HUES6 (cell line): Measurements from ENCODE around the gene HS1BP3.

Experiments used
- H3K27ac ChIP-seq: 2 replicates; pipeline ENCODE4 v1.7.0; 2013; ENCODE audit warnings: low read depth, mild to moderate bottlenecking, low read length, inconsistent platforms
- H3K27me3 ChIP-seq: 2 replicates; pipeline ENCODE4 v1.6.1; 2013; ENCODE audit warnings: low read length; ENCODE audit not compliant: control insufficient read depth, insufficient read depth
- H3K36me3 ChIP-seq: 2 replicates; pipeline ENCODE4 v1.6.1; 2013; ENCODE audit warnings: low read length; ENCODE audit not compliant: control insufficient read depth, insufficient read depth
- H3K4me1 ChIP-seq: 2 replicates; pipeline ENCODE4 v1.6.1; 2013; ENCODE audit warnings: low read length; ENCODE audit not compliant: control insufficient read depth, insufficient read depth
- H3K4me3 ChIP-seq: 2 replicates; pipeline ENCODE4 v1.5.1; 2013; ENCODE audit warnings: low read depth, low read length
- H3K9ac ChIP-seq: one replicate; pipeline ENCODE4 v1.6.1; 2013; ENCODE audit warnings: mild to moderate bottlenecking, low read length
- H3K9me3 ChIP-seq: 2 replicates; pipeline ENCODE4 v1.6.1; 2013; ENCODE audit warnings: low read depth, low read length; ENCODE audit not compliant: control insufficient read depth, insufficient read depth

HS1BP3 gene, protein sequence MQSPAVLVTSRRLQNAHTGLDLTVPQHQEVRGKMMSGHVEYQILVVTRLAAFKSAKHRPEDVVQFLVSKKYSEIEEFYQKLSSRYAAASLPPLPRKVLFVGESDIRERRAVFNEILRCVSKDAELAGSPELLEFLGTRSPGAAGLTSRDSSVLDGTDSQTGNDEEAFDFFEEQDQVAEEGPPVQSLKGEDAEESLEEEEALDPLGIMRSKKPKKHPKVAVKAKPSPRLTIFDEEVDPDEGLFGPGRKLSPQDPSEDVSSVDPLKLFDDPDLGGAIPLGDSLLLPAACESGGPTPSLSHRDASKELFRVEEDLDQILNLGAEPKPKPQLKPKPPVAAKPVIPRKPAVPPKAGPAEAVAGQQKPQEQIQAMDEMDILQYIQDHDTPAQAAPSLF

DNA sequence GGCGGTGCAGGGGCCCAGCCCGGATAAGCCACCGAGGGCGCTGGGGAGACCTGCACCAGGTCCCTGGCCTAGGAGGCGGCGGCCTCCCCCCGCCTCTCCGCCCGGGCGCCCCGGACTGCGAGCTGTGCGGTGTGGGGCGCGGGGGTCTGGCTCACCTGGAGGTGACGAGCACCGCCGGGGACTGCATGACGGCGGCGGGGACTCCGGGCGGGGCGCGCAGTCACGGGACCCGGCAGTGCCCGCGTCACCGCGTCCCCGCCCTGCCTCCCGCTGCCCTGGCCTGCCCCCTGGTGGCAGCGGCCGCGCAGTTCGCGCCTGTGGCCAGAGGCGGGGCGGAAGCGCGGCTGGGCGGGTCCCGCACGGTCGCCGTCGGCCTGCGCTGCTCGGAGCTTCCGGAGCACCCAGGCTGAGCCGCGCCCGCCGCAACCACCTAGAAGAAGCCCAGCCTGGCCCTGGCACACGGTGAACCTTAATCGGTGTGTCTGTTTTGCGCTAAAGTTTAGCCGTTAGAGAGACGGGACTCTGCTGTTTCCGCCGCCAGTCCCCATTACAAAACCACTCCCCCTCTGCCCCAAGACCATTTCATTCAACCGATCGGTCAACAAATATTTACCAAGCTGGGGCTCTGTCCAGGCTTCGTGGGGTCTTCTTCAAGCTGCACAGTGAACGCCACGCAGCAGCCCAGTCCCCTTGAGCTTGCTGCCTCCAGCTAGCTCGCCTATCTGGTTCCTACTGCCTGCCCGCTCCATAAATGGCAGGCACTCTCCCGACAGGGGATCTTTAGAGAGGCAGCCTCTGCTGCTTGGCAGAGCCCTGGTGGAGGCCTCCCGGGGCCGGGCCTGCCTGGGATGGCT is at the start of gene HS1BP3:
TSS of gene HS1BP3 (minus strand) at position 222 of the 854 bp plus-strand sequence. CDS start at position 187, 35 bp downstream.
- Histone ChIP-seq H3K27ac (peak within 1 kb of the TSS; percentile 71; the same call in 1 of the 2 replicates), H3K4me3 (peak within 1 kb of the TSS; percentile 81), H3K9me3 (no peaks in the 10 kb centered on the region), H3K36me3 (no peaks in the 10 kb centered on the region), H3K27me3 (0 out of 2 replicates have a peak, but pooled peaks cover 2% of the 10 kb centered on the region), H3K4me1 (peaks cover 17% of the 10 kb centered on the region), H3K9ac (peak within 1 kb of the TSS; percentile 86)

DNA sequence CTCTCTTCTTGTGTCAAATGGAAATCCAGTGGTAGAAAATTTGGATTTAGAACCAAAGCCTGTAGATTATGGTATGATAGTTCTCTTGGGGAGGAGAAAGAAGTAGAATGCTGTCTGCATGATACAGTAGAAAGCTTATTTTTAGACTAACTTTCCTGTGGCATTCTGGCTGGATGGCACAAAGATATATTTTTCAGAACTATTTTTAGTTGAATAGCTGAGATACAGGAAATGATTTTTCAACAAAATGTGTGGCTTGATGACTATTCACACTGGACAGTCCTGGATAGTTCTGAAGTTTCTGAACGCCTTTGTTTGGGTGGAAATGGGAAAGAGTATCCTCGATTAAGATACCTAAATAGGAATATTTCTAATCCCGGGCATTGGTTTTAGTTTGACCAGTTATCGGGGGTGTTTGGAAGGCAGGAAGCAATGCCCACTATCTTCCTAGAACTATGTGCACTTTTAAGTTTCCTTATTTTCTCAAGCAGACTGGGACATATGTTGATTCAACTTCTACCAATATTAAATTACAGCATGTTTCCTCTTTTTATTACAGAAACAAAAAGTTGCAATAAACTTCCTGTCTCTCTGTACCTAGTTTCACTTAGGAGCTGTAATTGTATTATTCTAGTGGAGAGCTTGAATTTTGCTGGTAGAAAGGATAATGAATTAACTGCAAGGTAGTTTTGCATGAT is 48.2 kb upstream of the HS1BP3 start:
- H3K27me3 ChIP-seq: no peaks in the 10 kb centered on the region
- no peaks in the 10 kb centered on the region for H3K9me3 ChIP-seq
- H3K27ac ChIP-seq: no peak overlapping the region
- no peaks in the 10 kb centered on the region for H3K4me1 ChIP-seq
- H3K36me3 ChIP-seq: peaks cover 6% of the 10 kb centered on the region; the same call in 1 of the 2 replicates
- no peak overlapping the region for H3K4me3 ChIP-seq
- no peak overlapping the region for H3K9ac ChIP-seq

DNA sequence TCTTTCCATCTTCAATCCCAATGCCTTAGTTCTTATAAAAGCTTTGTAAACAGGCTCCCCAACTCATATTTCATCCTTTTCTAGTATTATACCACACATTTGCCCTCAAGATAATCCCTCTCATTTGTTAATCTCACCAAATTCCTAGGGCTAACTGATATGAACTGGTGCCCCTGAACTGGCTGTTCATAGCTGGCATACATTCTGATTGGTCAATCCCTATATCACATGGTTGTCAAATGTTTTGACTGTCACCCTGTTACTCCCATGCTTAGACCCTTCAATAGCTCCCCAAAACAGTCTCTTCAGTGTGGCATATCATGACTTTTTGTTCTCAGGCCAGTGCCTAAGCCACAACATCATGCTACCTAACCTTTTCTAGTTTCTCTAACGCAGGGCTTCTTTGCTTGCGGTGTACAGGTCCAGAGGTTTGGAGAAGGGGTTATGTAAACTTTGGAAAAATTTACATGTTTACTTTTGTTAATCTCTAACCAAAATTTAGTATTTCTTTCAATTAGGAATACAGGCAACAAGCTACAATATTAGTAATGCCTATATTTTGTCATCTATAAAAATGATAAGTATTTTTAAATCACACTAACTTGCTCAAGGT is 46.5 kb upstream of the HS1BP3 start:
- Histone ChIP-seq H3K9me3 (no peaks in the 10 kb centered on the region), H3K4me3 (no peak overlapping the region), H3K9ac (no peak overlapping the region), H3K4me1 (no peaks in the 10 kb centered on the region), H3K27me3 (no peaks in the 10 kb centered on the region), H3K27ac (no peak overlapping the region), H3K36me3 (peaks cover 6% of the 10 kb centered on the region; the same call in 1 of the 2 replicates)

DNA sequence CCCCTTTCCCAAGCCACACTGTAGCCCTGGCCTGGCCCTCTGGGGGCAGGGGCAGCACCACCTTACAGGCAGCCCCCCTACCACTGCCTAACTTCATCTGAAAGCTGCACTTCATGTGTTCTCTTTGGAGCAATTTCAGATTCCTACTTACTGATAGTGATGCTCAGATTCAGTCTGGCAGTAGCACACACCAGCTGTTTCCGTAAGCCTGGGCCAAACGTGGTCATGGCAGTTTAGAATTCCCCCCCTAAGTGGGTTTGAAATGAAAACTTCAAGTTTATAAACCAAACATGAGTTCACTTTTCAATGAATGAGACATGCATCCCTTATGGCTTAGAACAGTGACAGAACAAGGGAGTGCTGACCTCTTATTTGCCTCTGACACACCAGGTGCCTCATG is 45.5 kb upstream of the HS1BP3 start:
- Histone ChIP-seq H3K27ac (no peak overlapping the region), H3K27me3 (no peaks in the 10 kb centered on the region)

DNA sequence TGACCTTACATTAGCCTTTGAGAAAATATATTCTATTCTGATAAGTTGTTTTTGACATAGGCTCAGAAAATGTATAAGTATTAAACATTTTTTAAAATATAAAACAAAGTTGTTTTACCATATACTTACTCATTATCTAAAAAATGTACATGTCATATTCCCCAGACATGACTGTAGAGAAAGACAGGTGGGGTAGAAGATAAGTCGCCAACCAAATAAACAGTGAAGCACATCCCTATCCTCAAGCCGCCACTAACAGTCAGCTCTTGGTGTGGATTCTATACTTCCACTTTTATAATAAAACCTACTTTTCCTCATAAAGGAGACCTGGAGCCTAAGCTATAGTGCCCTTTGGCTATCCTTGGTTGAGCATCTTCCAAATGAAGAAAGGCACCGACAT is 42.4 kb upstream of the HS1BP3 start:
- no peaks in the 10 kb centered on the region for H3K27me3 ChIP-seq
- 0 out of 2 replicates have a peak, but pooled peaks cover under 1% of the 10 kb centered on the region for H3K36me3 ChIP-seq
- H3K9me3 ChIP-seq: no peaks in the 10 kb centered on the region
- no peaks in the 10 kb centered on the region for H3K4me1 ChIP-seq
- no peak overlapping the region for H3K27ac ChIP-seq
- H3K4me3 ChIP-seq: no peak overlapping the region
- H3K9ac ChIP-seq: no peak overlapping the region

More for the DNA sequence above, 45.5 kb upstream of the HS1BP3 start:
- Histone ChIP-seq H3K36me3 (peaks cover 6% of the 10 kb centered on the region; the same call in 1 of the 2 replicates), H3K4me1 (no peaks in the 10 kb centered on the region), H3K9me3 (no peaks in the 10 kb centered on the region), H3K9ac (no peak overlapping the region), H3K4me3 (no peak overlapping the region)

DNA sequence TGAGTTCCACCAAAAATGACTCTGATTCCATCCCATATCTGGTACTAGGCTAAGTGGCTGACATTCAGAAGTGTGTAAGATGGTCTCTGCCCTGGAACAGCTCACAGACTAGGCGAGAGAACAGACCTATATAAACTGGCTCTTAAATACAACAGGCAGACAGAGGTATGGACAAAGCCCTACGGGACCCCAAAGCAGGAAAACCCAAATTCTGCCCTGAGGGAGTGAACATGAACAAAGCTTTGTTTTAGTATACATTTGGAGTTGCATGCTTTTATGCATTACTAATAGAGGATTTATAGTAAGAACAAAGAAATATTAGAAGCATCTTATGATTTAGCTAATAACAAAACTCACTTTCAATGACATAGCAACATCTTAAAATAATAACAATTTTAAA is 41.2 kb upstream of the HS1BP3 start:
- no peaks in the 10 kb centered on the region for H3K27me3 ChIP-seq
- no peaks in the 10 kb centered on the region for H3K4me1 ChIP-seq
- H3K36me3 ChIP-seq: peaks cover 5% of the 10 kb centered on the region
- H3K4me3 ChIP-seq: no peak overlapping the region
- no peak overlapping the region for H3K9ac ChIP-seq
- H3K9me3 ChIP-seq: no peaks in the 10 kb centered on the region
- no peak overlapping the region for H3K27ac ChIP-seq

DNA sequence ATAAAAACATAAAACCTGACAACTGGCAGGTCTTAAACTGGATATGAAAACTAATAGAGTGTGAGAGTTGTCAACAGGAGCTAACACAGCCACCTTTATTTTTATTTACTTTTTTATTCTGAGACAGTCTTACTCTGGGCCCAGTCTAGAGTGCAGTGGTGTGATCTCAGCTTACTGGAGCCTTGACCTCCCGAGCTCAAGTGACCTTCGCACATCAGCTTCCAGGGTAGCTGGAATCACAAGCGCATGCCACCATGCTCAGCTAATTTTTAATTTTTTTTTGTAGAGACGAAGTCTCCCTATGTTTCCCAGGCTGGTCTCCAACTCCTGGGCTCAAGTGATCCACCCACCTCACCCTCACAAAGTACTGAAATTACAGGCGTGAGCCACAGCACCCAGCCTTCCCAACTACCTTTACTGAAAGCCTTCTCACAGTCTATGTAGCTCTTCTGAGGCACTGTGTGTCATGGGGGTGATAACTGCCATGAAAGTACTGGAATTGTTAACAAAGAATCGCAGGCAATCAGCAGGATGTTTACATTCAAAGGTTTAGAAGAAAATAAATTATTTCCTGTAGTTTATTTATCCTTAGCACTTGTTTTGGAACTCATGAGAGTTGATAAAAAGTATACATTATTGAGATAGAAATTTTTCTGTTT is 40.3 kb upstream of the HS1BP3 start:
- Histone ChIP-seq H3K9me3 (no peaks in the 10 kb centered on the region), H3K36me3 (peaks cover 7% of the 10 kb centered on the region), H3K9ac (no peak overlapping the region), H3K4me3 (no peak overlapping the region), H3K27me3 (no peaks in the 10 kb centered on the region), H3K27ac (no peak overlapping the region), H3K4me1 (no peaks in the 10 kb centered on the region)

DNA sequence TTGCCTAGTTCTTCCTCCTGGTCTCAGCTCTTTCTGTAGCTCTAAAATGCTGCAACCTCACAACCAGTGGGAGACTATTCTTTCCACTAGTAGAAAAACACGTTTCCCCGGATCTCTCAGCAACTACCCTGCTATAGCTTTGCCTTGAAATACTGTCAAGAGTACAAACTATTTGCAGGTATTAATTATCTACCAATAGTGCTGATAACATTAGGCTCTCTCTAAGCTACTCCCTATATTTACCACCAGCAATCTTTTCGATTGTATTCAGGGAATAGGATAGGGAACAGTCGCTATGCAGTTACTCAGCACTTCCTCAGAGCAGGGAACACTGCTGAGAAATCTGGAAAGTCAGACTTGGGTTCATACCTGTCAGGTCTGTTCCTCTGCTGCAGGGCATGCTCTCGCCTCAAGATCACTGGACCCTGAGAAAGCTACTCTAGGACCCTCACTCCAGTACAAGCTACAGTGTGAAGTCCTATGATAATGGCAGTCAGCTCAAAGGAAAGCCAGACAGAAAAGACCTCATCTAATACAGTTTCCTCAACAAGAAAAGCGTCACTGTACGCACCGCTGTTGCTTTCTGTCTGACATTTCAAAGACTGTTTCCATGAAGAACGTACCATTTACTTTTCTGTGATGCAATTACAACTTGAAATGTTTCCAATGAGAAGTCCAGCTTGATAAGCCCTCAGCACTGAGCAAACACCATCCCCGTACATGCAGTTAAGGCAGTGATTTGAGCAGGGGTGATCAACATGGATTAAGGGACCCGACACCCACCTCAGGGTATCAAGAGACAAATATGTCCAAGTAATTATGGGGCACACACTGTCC is 38.7 kb upstream of the HS1BP3 start:
- no peak overlapping the region for H3K27ac ChIP-seq
- no peaks in the 10 kb centered on the region for H3K9me3 ChIP-seq
- no peaks in the 10 kb centered on the region for H3K27me3 ChIP-seq
- no peak overlapping the region for H3K9ac ChIP-seq
- H3K4me1 ChIP-seq: no peaks in the 10 kb centered on the region
- H3K36me3 ChIP-seq: peaks cover 7% of the 10 kb centered on the region
- H3K4me3 ChIP-seq: no peak overlapping the region

GRCh38 chr2:20687260-20687832 is 36.4 kb upstream of the HS1BP3 start:
- Histone ChIP-seq H3K4me3 (no peak overlapping the region), H3K36me3 (peaks cover 7% of the 10 kb centered on the region), H3K4me1 (no peaks in the 10 kb centered on the region), H3K9ac (no peak overlapping the region), H3K27me3 (no peaks in the 10 kb centered on the region), H3K9me3 (no peaks in the 10 kb centered on the region), H3K27ac (no peak overlapping the region)
